NB4 (cell line): ENCODE results near the gene FOXP1.

Experiments
- MYC ChIP-seq: IDR thresholded peaks from 2 replicates; pipeline ENCODE4 v1.6.1; 2011; ENCODE audit warnings: low read depth, low read length
- POLR2A ChIP-seq: IDR thresholded peaks from 2 replicates; pipeline ENCODE4 v1.6.1; 2011; ENCODE audit warnings: mild to moderate bottlenecking; ENCODE audit not compliant: insufficient read length; ENCODE audit errors: extremely low read depth
- TF ChIP-seq, protein P1 (sequence below): IDR thresholded peaks from one replicate; pipeline ENCODE4 v1.5.1; 2012; ENCODE audit warnings: low read depth, low read length
- TF ChIP-seq, protein P2 (sequence below): IDR thresholded peaks from 2 replicates; pipeline ENCODE4 v1.6.1; 2011; ENCODE audit warnings: low read depth, low read length

DNA sequence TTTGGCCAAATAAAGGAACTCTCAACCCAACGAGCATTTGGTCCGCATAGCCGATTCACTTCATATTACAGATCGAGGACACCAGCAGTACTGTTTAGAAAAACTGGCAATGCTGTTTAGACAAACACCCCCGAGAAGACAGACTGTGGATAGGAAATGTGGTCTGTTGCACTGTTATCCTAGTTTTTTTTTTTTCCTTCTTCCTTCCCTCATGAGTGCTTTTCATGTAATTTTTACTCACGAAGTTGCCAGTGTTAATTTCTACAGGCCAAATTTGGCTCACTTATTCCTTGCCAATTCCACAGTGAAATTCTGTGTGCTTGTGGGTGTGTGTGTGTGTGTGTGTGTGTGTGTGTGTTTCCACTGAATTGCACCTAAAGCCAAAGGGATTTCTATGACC, 165.7 kb downstream of the FOXP1 start:
- no peak for TF ChIP-seq POLR2A
- TF ChIP-seq, protein P1, sequence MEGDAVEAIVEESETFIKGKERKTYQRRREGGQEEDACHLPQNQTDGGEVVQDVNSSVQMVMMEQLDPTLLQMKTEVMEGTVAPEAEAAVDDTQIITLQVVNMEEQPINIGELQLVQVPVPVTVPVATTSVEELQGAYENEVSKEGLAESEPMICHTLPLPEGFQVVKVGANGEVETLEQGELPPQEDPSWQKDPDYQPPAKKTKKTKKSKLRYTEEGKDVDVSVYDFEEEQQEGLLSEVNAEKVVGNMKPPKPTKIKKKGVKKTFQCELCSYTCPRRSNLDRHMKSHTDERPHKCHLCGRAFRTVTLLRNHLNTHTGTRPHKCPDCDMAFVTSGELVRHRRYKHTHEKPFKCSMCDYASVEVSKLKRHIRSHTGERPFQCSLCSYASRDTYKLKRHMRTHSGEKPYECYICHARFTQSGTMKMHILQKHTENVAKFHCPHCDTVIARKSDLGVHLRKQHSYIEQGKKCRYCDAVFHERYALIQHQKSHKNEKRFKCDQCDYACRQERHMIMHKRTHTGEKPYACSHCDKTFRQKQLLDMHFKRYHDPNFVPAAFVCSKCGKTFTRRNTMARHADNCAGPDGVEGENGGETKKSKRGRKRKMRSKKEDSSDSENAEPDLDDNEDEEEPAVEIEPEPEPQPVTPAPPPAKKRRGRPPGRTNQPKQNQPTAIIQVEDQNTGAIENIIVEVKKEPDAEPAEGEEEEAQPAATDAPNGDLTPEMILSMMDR: no peak
- TF ChIP-seq, protein P2, sequence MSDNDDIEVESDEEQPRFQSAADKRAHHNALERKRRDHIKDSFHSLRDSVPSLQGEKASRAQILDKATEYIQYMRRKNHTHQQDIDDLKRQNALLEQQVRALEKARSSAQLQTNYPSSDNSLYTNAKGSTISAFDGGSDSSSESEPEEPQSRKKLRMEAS: no peak
- TF ChIP-seq MYC: no peak
